Uterus (tissue), 2 donors: Measurements from ENCODE around the gene PCDH20.

Experiments
- CTCF ChIP-seq, 4 experiments: fragments of 200-600 bp in 2 of 4; fragments of 450-650 bp in 2 of 4; sonication (generic) in 2 of 4; IDR thresholded peaks; one replicate each; pipeline ENCODE4 v1.5.1; 2016 to 2019; ENCODE audit warnings: antibody characterized with exemption in 4 of 4, mild to moderate bottlenecking in 2 of 4, moderate library complexity in 1 of 4
- POLR2A ChIP-seq, 2 donors: fragments of 450-650 bp; IDR thresholded peaks; one replicate each; pipeline ENCODE4 v1.6.1; 2016; ENCODE audit warnings: antibody characterized with exemption in 2 of 2, mild to moderate bottlenecking in 1 of 2, moderate library complexity in 1 of 2

GRCh38 chr13:61391426-61391825, 24.2 kb downstream of the PCDH20 start:
- TF ChIP-seq CTCF (IDR thresholded peaks at IDR 0.05) (no peak), POLR2A (IDR thresholded peaks at IDR 0.05) (no peak)
